Mucosa of rectum (tissue), 2 donors: ENCODE data around the gene KREMEN1.
"Not testable (repeated sequence)": the region's sequence is repeated elsewhere in the genome, so short reads cannot be mapped to it uniquely, and the experiment has no call there.

Experiments
- H3K27ac ChIP-seq, 2 donors: one replicate each; pipeline ENCODE4 v1.7.0; 2013; ENCODE audit warnings: inconsistent platforms in 2 of 2, low read depth in 2 of 2, low read length in 2 of 2
- H3K27me3 ChIP-seq, 2 donors: one replicate each; pipeline ENCODE4 v1.7.0; 2013; ENCODE audit warnings: low read length in 2 of 2; ENCODE audit not compliant: control insufficient read depth in 2 of 2, insufficient read depth in 2 of 2
- H3K36me3 ChIP-seq, 2 donors: one replicate each; pipeline ENCODE4 v1.7.0; 2013; ENCODE audit warnings: low read length in 2 of 2; ENCODE audit not compliant: control insufficient read depth in 2 of 2, insufficient read depth in 2 of 2
- H3K4me1 ChIP-seq, 2 donors: one replicate each; pipeline ENCODE4 v1.7.0; 2013; ENCODE audit warnings: low read length in 2 of 2, mild to moderate bottlenecking in 1 of 2; ENCODE audit not compliant: control insufficient read depth in 2 of 2, insufficient read depth in 2 of 2
- H3K4me3 ChIP-seq, 2 donors: one replicate each; pipeline ENCODE4 v1.7.0; 2013; ENCODE audit warnings: low read length in 2 of 2
- H3K9ac ChIP-seq, 2 donors: one replicate each; pipeline ENCODE4 v1.7.0; 2013; ENCODE audit warnings: low read length in 2 of 2, low read depth in 1 of 2, mild to moderate bottlenecking in 1 of 2
- H3K9me3 ChIP-seq, 2 donors: one replicate each; pipeline ENCODE4 v1.7.0; 2013; ENCODE audit warnings: low read length in 2 of 2; ENCODE audit not compliant: control insufficient read depth in 2 of 2
- donor health status: healthy.
- donor health status: Normal muscosa, but diverticular disease.

The KREMEN1 gene

GRCh38 chr22:29117799-29118477 is 45.1 kb downstream of the KREMEN1 start:
- H3K36me3 ChIP-seq, result no peaks in the 10 kb centered on the region

DNA sequence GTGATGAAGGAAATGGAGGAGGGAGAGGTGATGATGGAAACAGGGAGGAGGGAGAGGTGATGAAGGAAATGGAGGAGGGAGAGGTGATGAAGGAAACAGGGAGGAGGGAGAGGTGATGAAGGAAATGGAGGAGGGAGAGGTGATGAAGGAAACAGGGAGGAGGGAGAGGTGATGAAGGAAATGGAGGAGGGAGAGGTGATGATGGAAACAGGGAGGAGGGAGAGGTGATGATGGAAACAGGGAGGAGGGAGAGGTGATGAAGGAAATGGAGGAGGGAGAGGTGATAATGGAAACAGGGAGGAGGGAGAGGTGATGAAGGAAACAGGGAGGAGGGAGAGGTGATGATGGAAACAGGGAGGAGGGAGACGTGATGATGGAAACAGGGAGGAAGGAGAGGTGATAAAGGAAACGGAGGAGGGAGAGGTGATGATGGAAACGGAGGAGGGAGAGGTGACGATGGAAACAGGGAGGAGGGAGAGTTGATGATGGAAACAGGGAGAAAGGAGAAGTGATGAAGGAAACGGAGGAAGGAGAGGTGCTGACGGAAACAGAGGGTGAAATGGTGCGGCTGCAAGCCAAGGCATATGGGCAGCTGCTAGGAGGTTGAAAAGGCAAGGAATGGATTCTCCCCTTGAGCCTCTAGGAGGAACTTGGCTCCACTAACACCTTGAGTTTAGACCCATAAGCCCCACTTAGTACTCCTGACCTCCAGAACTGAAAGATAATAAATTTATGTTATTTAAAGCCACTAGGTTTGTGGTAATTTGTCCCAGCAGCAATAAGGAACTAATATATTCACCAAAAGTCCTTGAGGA is 47.5 kb downstream of the KREMEN1 start:
- not testable (repeated sequence) for H3K27me3 ChIP-seq, H3K4me1 ChIP-seq, H3K9me3 ChIP-seq, H3K36me3 ChIP-seq, H3K9ac ChIP-seq, H3K4me3 ChIP-seq, H3K27ac ChIP-seq

More at GRCh38 chr22:29117799-29118477, 45.1 kb downstream of the KREMEN1 start:
- no peak overlapping the region for H3K27ac ChIP-seq
- no peaks in the 10 kb centered on the region for H3K4me1 ChIP-seq
- H3K27me3 ChIP-seq, result no peaks in the 10 kb centered on the region
- H3K4me3 ChIP-seq, result no peak overlapping the region
- H3K9me3 ChIP-seq, result peaks cover 0 to 2% of the 10 kb centered on the region in 2 donors
- no peak overlapping the region for H3K9ac ChIP-seq

- peaks cover 0 to 2% of the 10 kb centered on the region in 2 donors for H3K9me3 ChIP-seq
- no peak overlapping the region for H3K9ac ChIP-seq
- no peak overlapping the region for H3K4me3 ChIP-seq
- H3K4me1 ChIP-seq, result peaks cover 3 to 4% of the 10 kb centered on the region in 2 donors
- no peaks in the 10 kb centered on the region for H3K27me3 ChIP-seq
- no peak overlapping the region for H3K27ac ChIP-seq
- H3K36me3 ChIP-seq, result peaks cover 0 to 2% of the 10 kb centered on the region in 2 donors
Observed at GRCh38 chr22:29121124-29121523, 48.3 kb downstream of the KREMEN1 start.

- Histone ChIP-seq H3K4me1 (peaks cover 6 to 8% of the 10 kb centered on the region in 2 donors), H3K9me3 (peaks cover 0 to 2% of the 10 kb centered on the region in 2 donors), H3K27me3 (no peaks in the 10 kb centered on the region), H3K4me3 (no peak overlapping the region), H3K9ac (no peak overlapping the region), H3K27ac (no peak overlapping the region), H3K36me3 (peaks cover 0 to 3% of the 10 kb centered on the region in 2 donors)
Observed at GRCh38 chr22:29122041-29122440, 49.2 kb downstream of the KREMEN1 start.

- H3K36me3 ChIP-seq, result peaks cover 2 to 3% of the 10 kb centered on the region in 2 donors
- no peak overlapping the region for H3K9ac ChIP-seq
- H3K9me3 ChIP-seq, result peaks cover 0 to 2% of the 10 kb centered on the region in 2 donors
- H3K27me3 ChIP-seq, result no peaks in the 10 kb centered on the region
- H3K4me3 ChIP-seq, result no peak overlapping the region
- peaks cover 10 to 17% of the 10 kb centered on the region in 2 donors for H3K4me1 ChIP-seq
- no peak overlapping the region for H3K27ac ChIP-seq
Observed at GRCh38 chr22:29124777-29125442, 52.1 kb downstream of the KREMEN1 start.

GRCh38 chr22:29125443-29125778 is 52.6 kb downstream of the KREMEN1 start:
- Histone ChIP-seq H3K4me1 (peaks cover 10 to 17% of the 10 kb centered on the region in 2 donors), H3K4me3 (no peak overlapping the region), H3K9me3 (peaks cover 0 to under 1% of the 10 kb centered on the region in 2 donors), H3K36me3 (peaks cover 2 to 3% of the 10 kb centered on the region in 2 donors), H3K27ac (no peak overlapping the region), H3K27me3 (no peaks in the 10 kb centered on the region), H3K9ac (no peak overlapping the region)

- Histone ChIP-seq H3K9ac (no peak overlapping the region), H3K27ac (peak overlapping the region in 1 of 2 donors; percentile 17), H3K27me3 (no peaks in the 10 kb centered on the region), H3K4me1 (peaks cover 10 to 17% of the 10 kb centered on the region in 2 donors), H3K4me3 (no peak overlapping the region), H3K36me3 (peaks cover 2 to 3% of the 10 kb centered on the region in 2 donors), H3K9me3 (no peaks in the 10 kb centered on the region)
Observed at GRCh38 chr22:29125844-29126243, 53.0 kb downstream of the KREMEN1 start.

- H3K27me3 ChIP-seq, result no peaks in the 10 kb centered on the region
- H3K36me3 ChIP-seq, result peaks cover 2 to 3% of the 10 kb centered on the region in 2 donors
- H3K4me3 ChIP-seq, result no peak overlapping the region
- H3K27ac ChIP-seq, result peak overlapping the region in 1 of 2 donors; percentile 3
- no peaks in the 10 kb centered on the region for H3K9me3 ChIP-seq
- peaks cover 10 to 17% of the 10 kb centered on the region in 2 donors for H3K4me1 ChIP-seq
- H3K9ac ChIP-seq, result no peak overlapping the region
Observed at GRCh38 chr22:29126670-29127395, 54.0 kb downstream of the KREMEN1 start.

DNA sequence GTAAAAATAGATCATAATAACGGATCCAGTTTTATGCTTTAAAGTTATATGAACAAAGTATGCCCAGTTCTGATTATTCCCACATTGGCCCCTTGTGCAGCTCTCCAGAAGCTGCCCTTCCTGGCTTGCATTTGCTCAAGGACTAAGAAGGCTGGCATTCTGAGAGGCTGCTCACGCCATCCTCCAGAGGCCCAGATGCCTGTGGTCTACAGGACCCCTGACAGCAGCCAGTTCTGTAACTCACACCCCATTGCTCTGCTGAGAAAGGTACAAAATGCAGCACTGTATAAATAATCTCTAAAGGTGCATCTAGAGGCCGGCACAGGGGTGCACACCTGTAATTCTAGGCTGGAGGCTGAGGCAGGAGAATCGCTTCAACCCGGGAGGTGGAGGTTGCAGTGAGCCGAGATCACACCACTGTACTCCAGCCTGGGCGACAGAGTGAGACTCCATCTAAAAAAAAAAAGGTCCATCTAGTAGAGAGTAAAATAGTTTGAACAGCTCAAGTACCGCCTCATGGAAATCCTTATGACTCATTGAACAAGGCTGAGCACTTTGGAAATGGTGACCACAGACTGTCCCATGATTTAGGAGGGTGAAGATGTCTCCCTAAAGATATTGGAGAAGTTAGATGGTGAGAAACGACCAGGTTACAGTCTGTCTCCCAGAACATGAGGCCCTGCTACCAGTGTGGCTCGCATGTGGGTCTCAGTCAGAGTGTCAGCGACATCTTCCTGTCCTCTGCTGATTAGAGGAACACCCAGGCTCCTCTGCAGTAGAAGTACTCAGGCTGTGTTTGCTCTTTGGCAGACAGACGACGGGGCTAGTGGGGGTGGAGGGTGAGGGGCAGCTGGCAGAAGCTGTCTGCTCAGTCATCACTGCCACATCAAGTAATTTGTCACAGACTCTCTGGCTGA is 56.3 kb downstream of the KREMEN1 start:
- Histone ChIP-seq H3K4me3 (no peak overlapping the region), H3K27ac (peak overlapping the region; percentile 6 to 16), H3K4me1 (peaks cover 10 to 17% of the 10 kb centered on the region in 2 donors), H3K9ac (no peak overlapping the region), H3K36me3 (peaks cover 3 to 9% of the 10 kb centered on the region in 2 donors), H3K27me3 (no peaks in the 10 kb centered on the region), H3K9me3 (no peaks in the 10 kb centered on the region)
